ENCODE data around the gene SPDEF.

- TF ChIP-seq, protein P1, sequence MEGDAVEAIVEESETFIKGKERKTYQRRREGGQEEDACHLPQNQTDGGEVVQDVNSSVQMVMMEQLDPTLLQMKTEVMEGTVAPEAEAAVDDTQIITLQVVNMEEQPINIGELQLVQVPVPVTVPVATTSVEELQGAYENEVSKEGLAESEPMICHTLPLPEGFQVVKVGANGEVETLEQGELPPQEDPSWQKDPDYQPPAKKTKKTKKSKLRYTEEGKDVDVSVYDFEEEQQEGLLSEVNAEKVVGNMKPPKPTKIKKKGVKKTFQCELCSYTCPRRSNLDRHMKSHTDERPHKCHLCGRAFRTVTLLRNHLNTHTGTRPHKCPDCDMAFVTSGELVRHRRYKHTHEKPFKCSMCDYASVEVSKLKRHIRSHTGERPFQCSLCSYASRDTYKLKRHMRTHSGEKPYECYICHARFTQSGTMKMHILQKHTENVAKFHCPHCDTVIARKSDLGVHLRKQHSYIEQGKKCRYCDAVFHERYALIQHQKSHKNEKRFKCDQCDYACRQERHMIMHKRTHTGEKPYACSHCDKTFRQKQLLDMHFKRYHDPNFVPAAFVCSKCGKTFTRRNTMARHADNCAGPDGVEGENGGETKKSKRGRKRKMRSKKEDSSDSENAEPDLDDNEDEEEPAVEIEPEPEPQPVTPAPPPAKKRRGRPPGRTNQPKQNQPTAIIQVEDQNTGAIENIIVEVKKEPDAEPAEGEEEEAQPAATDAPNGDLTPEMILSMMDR (IDR thresholded peaks at IDR 0.05), result no peak
- no peak for TF ChIP-seq POLR2A (IDR thresholded peaks at IDR 0.05)
Observed at GRCh38 chr6:34534146-34534545, 22.0 kb downstream of the SPDEF start.

All from sigmoid colon (tissue), 3 donors.